GM12891 (cell line): ENCODE measurements around the gene PLCL1.

Experiments used
- PAX5 ChIP-seq: IDR thresholded peaks from 2 replicates; pipeline ENCODE4 v1.6.1; 2011; ENCODE audit warnings: low read length, moderate library complexity, mild to moderate bottlenecking; ENCODE audit not compliant: insufficient read depth, severe bottlenecking
- POLR2A ChIP-seq: IDR thresholded peaks from 2 replicates; pipeline ENCODE4 v1.6.1; 2011; ENCODE audit warnings: low read depth, low read length, control low read depth
- POLR2AphosphoS5 ChIP-seq: IDR thresholded peaks from 2 replicates; pipeline ENCODE4 v1.6.1; 2011; ENCODE audit warnings: low read depth, low read length, control low read depth
- POU2F2 ChIP-seq: IDR thresholded peaks from 2 replicates; pipeline ENCODE4 v1.6.1; 2011; ENCODE audit warnings: low read depth, mild to moderate bottlenecking, control low read depth, low read length, moderate library complexity
- TAF1 ChIP-seq: IDR thresholded peaks from 2 replicates; pipeline ENCODE4 v1.6.1; 2011; ENCODE audit warnings: low read depth, low read length, control low read depth

GRCh38 chr2:197821550-197822289 is 17.3 kb downstream of the PLCL1 start:
- TF ChIP-seq POLR2AphosphoS5 (no peak), POLR2A (no peak), TAF1 (no peak), POU2F2 (no peak), PAX5 (no peak)
